Measurements from ENCODE around the gene PRKACB.

Gene PRKACB

DNA sequence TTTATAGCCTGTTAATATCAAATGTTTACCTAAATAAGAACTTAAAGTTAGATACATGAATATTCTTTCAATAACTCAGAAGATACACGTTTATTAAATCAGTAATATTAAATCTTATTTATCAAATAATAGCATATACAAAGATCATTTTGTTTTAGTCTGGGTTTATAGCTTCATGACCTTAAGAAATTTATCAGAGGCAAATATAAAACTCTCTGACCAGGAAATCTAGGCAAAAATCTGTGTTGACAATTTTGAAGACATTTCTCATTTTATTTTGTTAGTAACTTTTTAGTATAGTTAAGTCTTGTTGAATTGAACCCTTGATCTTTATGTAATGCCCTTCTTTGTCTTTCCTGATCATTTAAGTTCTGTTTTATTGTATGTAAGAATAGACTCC lies 46.4 kb downstream of the PRKACB start:
- TF ChIP-seq FOXP2 (optimal IDR thresholded peaks at IDR 0.05; ENCODE audit: borderline replicate concordance, extremely low read depth, extremely low read length, insufficient read depth) (no peak), POLR2AphosphoS5 (IDR thresholded peaks at IDR 0.05; ENCODE audit: low read depth, low read length) (no peak), SIN3A (IDR thresholded peaks at IDR 0.05; ENCODE audit: borderline replicate concordance, insufficient read depth, low read length) (no peak), TAF1 (IDR thresholded peaks at IDR 0.05; ENCODE audit: borderline replicate concordance, insufficient read depth, low read length) (no peak)
- TF ChIP-seq, protein P1, sequence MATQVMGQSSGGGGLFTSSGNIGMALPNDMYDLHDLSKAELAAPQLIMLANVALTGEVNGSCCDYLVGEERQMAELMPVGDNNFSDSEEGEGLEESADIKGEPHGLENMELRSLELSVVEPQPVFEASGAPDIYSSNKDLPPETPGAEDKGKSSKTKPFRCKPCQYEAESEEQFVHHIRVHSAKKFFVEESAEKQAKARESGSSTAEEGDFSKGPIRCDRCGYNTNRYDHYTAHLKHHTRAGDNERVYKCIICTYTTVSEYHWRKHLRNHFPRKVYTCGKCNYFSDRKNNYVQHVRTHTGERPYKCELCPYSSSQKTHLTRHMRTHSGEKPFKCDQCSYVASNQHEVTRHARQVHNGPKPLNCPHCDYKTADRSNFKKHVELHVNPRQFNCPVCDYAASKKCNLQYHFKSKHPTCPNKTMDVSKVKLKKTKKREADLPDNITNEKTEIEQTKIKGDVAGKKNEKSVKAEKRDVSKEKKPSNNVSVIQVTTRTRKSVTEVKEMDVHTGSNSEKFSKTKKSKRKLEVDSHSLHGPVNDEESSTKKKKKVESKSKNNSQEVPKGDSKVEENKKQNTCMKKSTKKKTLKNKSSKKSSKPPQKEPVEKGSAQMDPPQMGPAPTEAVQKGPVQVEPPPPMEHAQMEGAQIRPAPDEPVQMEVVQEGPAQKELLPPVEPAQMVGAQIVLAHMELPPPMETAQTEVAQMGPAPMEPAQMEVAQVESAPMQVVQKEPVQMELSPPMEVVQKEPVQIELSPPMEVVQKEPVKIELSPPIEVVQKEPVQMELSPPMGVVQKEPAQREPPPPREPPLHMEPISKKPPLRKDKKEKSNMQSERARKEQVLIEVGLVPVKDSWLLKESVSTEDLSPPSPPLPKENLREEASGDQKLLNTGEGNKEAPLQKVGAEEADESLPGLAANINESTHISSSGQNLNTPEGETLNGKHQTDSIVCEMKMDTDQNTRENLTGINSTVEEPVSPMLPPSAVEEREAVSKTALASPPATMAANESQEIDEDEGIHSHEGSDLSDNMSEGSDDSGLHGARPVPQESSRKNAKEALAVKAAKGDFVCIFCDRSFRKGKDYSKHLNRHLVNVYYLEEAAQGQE (IDR thresholded peaks at IDR 0.05; ENCODE audit: insufficient read depth in 1 of 2, low read depth in 2 of 2, low read length in 2 of 2), result no peak

DNA sequence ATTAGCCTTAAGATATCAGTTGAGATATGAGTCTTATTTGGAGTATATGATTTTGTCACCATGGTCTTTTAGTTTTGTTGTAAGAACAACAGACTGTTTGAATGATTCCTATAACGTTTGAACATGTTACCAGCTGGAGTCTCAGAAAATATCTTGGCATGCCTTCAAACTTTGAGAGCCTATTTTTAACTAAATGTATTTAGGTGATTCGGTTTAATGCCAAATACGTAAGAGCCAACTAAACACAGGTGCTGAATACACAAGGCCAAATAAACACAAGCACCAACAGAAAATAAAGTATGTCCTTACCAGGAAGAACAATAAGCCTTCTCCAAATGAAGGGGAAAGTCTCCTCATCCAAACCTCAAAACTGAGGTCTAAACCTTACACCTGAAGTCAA lies 48.6 kb downstream of the PRKACB start:
- TF ChIP-seq, protein P1 (IDR thresholded peaks at IDR 0.05; ENCODE audit: insufficient read depth in 1 of 2, low read depth in 2 of 2, low read length in 2 of 2), result no peak
- TF ChIP-seq FOXP2 (optimal IDR thresholded peaks at IDR 0.05; ENCODE audit: borderline replicate concordance, extremely low read depth, extremely low read length, insufficient read depth) (no peak), SIN3A (IDR thresholded peaks at IDR 0.05; ENCODE audit: borderline replicate concordance, insufficient read depth, low read length) (no peak), POLR2AphosphoS5 (IDR thresholded peaks at IDR 0.05; ENCODE audit: low read depth, low read length) (no peak), TAF1 (IDR thresholded peaks at IDR 0.05; ENCODE audit: borderline replicate concordance, insufficient read depth, low read length) (no peak)

DNA sequence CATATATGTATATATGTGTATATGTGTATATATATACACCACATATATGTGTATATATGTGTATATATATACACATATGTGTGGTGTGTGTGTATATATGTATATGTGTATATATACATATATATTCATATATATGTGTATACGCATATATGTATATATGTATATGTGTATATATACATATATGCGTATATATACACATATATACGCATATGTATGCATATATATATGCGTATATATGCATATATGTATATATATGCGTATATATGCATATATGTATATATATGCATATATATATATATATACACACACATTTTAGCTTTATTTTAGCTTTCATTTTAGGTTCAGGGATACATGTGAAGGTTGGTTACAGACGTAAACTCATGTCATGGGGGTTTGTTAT lies 54.8 kb downstream of the PRKACB start:
- TF ChIP-seq SIN3A (IDR thresholded peaks at IDR 0.05; ENCODE audit: borderline replicate concordance, insufficient read depth, low read length) (no peak), FOXP2 (optimal IDR thresholded peaks at IDR 0.05; ENCODE audit: borderline replicate concordance, extremely low read depth, extremely low read length, insufficient read depth) (no peak), TAF1 (IDR thresholded peaks at IDR 0.05; ENCODE audit: borderline replicate concordance, insufficient read depth, low read length) (no peak), POLR2AphosphoS5 (IDR thresholded peaks at IDR 0.05; ENCODE audit: low read depth, low read length) (no peak)
- TF ChIP-seq, protein P1 (IDR thresholded peaks at IDR 0.05; ENCODE audit: insufficient read depth in 1 of 2, low read depth in 2 of 2, low read length in 2 of 2), result no peak

DNA sequence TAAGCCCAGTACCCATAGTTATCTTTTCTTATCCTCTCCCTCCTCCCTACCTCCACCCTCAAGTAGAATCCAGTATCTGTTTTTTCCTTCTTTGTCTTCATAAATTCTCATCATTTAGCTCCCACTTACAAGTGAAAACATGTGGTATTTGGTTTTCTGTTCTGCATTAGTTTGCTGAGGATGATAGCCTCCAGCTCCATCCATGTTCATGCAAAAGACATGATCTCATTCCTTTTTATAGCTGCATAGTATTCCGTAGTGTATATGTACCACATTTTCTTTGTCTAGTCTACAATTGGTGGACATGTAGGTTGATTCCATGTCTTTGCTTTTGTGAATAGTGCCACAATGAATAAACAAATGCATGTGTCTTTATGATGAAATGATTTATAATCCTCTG lies 55.2 kb downstream of the PRKACB start:
- TF ChIP-seq POLR2AphosphoS5 (IDR thresholded peaks at IDR 0.05; ENCODE audit: low read depth, low read length) (no peak), TAF1 (IDR thresholded peaks at IDR 0.05; ENCODE audit: borderline replicate concordance, insufficient read depth, low read length) (no peak), SIN3A (IDR thresholded peaks at IDR 0.05; ENCODE audit: borderline replicate concordance, insufficient read depth, low read length) (no peak), FOXP2 (optimal IDR thresholded peaks at IDR 0.05; ENCODE audit: borderline replicate concordance, extremely low read depth, extremely low read length, insufficient read depth) (no peak)
- TF ChIP-seq, protein P1 (IDR thresholded peaks at IDR 0.05; ENCODE audit: insufficient read depth in 1 of 2, low read depth in 2 of 2, low read length in 2 of 2), result no peak

DNA sequence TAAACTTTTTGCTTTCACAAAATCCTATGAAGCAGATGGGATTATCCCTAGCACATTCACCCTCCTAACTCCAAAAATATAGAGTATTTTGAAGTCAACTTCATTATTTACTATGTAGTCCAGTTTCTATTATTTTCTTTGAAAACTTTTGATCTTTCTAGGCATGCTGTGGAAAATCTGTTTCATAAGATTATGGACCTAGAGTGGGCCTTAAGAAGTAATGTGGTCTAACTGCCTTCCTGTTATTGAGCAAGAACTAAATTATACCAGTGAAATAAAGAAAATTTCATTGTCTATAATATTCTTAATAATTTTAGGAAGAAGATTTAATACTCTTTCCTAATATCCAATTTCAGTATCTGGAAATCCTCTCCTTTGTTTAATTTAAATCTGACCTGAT lies 58.1 kb downstream of the PRKACB start:
- no peak for TF ChIP-seq SIN3A (IDR thresholded peaks at IDR 0.05; ENCODE audit: borderline replicate concordance, insufficient read depth, low read length)
- no peak for TF ChIP-seq POLR2AphosphoS5 (IDR thresholded peaks at IDR 0.05; ENCODE audit: low read depth, low read length)
- no peak for TF ChIP-seq FOXP2 (optimal IDR thresholded peaks at IDR 0.05; ENCODE audit: borderline replicate concordance, extremely low read depth, extremely low read length, insufficient read depth)
- TF ChIP-seq TAF1 (IDR thresholded peaks at IDR 0.05; ENCODE audit: borderline replicate concordance, insufficient read depth, low read length), result no peak
- TF ChIP-seq, protein P1 (IDR thresholded peaks at IDR 0.05; ENCODE audit: insufficient read depth in 1 of 2, low read depth in 2 of 2, low read length in 2 of 2), result no peak
